Kasumi-1 (cell line): ENCODE measurements around the gene ACAD9.
A peak's percentile ranks its signal among the peaks of the same experiment; 100 is the strongest.
"Not testable (repeated sequence)": the region's sequence is repeated elsewhere in the genome, so short reads cannot be mapped to it uniquely, and the experiment has no call there.

ENCODE experiments used
- DNase-seq, 2 experiments: peaks; one replicate each; lab custom pipeline; 2025; lab: John Stamatoyannopoulos, UW

Gene ACAD9

DNA sequence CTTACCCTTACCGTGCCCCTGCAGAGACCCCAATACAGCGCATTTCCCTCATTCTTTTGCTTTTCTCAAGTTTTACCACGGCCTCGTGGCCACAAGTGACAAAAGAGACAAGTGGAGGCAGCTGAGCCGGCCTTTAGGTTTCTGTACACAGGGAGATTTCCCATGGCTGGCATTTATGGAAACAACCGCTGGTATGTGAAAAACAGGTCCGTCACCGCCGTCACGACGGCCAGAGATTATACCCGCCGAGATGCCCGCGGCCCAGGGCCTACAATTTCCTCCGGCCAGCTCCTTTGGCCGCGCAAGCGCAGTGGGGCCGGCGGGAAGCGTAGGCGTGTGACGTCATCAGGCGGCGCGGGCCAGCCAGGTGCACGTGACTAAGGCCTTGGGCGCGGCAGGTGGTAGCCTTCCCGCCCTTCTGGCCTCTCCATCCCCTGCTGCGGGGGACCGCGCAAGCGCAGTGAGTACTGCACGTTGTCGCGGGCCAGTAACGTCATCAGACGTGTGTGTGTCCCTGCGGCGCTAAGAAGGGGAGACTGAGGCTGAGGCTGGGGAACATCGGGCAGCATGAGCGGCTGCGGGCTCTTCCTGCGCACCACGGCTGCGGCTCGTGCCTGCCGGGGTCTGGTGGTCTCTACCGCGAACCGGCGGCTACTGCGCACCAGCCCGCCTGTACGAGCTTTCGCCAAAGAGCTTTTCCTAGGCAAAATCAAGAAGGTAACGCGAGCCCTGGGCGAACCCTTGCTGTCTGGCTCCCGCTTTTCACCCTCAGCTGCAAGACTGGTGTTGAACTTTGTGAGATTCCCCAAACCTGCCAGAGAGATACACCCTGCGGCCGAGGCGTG lies at the start of gene ACAD9:
ACAD9 (plus strand) TSS at position 496 of the 845 bp plus-strand sequence; CDS start at position 568, 72 bp downstream.
- DNase-seq, result peak; percentile 95

DNA sequence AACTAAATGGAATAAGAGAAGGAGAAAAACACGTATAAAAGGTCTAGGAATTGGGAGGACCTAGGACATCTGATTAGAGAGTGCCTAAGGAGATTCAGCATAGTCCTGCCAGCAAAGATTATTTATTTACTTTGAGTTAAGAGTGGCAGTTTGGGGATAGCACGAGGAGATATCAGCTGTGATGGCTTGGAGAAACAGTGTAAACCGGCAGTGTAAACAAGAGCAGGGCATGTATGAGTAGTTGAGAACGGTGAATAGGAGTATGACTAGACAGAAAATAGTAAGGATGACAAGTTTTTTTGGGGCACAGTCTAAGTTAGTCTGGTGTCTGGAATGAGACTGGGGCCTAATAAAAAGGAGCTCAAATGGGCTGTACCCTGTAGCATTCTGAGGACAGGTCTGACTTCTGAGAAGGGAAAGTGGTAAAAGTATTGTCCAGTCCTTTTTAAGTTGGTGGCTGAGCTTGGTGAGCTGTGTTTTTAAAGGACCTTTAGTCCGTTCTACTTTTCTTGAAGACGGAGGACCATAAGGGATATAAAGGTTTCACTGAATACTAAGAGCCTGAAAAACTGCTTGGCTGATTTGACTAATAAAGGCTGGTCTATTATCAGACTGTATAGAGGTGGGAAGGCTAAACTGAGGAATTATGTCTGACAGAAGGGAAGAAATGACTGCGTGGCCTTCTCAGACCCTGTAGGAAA lies 49.3 kb upstream of the ACAD9 start:
- not testable (repeated sequence) for DNase-seq

DNA sequence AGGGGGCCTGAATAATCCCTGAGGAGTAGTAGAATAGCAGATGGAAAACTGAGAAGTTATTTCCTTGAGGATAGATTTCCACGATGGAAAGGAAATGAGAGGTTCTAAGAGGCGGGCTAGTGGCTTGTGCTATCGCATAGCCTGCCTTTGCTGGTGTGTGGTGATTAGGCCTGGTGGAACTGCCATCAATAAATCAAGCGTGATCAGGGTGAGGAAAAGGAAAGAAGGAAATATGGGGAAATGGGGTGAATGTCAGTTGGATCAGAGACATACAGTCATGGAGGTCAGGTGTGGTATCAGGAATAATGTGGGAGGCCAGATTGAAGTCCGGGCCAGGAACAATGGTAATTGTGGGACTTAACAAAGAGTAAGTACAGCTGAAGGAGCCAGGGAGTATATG lies 48.7 kb upstream of the ACAD9 start:
- not testable (repeated sequence) for DNase-seq

GRCh38 chr3:128832979-128833378 lies 46.4 kb upstream of the ACAD9 start:
- DNase-seq, result not testable (repeated sequence)

GRCh38 chr3:128835096-128835495 lies 44.3 kb upstream of the ACAD9 start:
- no peak for DNase-seq

GRCh38 chr3:128841926-128842920 lies 37.2 kb upstream of the ACAD9 start:
- DNase-seq, result no peak

DNA sequence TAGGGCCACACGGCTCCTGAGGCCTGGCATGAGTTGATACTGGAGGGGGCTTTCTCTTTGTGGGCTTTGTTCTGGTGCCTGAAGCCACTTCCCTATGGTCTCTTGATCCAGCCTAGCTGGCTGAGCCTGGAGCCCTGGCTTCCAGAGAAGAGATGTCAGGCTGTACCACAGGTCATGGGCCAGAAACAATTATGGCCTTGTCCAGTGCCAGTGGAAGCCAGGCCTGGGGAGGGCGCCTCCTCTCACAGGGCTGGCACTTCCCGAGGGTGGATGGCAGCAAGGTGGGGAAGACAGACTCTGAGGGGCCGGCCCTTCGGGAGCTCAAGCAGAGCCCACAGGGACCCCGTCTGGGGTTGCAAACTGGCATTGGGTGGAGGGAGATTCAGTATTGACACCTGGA lies 34.9 kb upstream of the ACAD9 start:
- DNase-seq, result no peak

DNA sequence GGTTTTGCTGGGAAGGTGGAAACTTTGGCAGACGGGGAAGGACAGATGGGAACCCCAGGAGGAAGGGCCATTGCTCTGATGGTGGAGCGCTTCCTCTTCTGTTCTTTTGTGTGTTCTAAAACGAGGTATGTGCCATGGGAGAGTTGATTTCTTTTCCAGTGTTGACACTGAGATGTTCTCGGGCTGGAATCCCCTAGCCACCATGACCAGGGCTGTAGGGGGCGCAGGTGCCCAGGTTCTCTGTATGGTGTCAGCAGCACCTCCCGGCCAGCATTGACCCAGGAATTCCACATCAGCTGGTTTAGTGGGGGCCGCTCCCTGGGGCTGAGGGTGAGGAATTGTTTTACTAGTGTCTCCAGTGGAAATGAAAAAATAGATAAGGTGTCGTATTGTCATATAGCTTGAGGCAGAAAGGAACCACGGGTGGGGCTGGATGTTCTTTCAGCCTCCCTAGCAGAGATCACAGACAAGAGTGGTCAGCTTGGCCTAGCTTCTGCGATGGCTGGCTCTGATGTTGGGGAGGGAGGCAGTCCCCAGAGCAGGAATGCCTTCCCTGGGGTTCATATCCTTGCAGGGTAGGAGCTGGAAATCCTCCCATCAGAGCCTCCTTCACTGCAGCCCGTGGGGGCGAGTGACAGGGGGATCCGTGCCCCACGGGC lies 34.2 kb upstream of the ACAD9 start:
- DNase-seq, result peak; percentile 20 to 28

DNA sequence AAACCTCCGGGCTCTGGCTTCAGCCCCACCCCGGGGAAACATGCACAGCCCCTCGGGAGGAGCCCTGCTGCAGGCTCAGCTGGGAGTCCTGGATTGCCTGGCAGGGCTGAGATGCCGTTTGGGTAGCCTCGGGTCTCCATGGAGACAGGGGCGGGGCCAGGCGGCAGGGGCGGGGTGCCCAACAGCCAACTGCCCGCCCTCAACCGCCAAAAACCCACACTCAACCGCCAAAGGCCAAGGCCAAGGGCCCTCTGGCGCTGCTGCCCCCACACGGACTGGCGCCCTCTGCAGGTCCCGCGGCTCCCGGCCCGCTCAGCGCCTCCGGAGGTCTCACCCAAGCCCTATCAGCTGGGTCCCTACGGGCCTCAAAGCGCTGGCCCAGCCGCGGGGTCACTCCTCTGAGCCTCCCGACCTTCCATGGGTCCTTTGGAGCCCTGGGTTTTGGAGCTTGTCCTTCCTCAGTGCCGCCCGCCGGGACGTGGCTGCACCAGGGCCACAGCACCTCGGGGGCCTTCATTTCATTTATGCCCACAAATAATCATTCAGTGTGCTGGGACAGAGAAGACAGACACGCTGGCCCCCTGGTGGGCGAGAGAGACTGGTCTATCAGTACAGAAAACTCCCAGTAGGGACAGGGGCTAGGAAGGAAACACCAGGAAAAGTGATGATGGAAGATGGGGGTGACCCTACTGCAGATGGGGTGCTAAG lies 33.5 kb upstream of the ACAD9 start:
- peak; percentile 90 for DNase-seq

DNA sequence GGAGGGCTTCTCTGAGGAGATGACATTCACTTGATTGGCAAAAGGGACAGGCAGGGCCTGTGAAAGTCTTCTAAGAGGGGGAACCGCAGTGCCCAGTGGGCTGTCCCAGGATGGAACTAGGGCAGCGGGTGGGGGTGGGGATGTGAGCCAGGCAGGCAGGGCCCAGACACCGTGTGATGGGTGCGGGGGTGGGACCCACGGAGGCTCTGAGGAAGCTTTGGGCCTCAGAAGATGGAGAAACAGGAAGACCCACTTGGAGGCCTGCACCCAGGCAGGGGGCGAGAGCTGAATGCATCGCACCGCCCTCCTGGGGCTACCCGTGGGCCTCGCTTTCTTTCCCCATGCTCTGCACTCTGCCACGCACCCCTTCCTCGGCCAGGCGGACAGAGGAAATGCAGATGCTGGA lies 32.9 kb upstream of the ACAD9 start:
- peak; percentile 85 to 90 for DNase-seq

- DNase-seq, result no peak
Measured at GRCh38 chr3:128847666-128848370, 31.6 kb upstream of the ACAD9 start.

GRCh38 chr3:128848936-128849335 lies 30.5 kb upstream of the ACAD9 start:
- no peak for DNase-seq

DNA sequence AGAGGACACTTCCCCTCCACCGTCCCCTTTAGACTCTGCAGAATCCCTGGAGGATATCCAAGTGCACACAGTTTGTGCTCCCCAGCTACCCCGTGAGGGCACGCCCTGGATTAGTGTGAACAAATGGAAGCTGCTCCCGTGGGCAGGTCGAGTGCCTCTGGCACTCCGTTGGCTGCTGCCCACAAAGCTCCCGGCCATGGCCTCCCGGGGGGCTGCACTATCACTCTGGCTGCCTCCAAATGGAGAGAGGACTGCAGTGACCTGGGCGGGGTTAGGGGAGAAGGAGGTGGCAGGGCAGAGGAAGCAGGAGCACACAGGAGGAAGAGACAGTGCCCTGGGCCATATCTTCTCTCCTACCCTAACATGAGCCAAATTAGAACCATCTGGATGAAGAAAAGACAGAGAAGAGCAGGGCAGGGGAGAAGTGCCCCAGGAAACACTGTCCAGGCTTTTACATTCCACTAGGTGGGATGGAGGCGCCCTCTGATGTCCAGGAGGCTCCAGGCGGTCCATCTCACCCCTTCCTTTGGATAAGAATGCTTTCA lies 29.4 kb upstream of the ACAD9 start:
- no peak for DNase-seq

DNA sequence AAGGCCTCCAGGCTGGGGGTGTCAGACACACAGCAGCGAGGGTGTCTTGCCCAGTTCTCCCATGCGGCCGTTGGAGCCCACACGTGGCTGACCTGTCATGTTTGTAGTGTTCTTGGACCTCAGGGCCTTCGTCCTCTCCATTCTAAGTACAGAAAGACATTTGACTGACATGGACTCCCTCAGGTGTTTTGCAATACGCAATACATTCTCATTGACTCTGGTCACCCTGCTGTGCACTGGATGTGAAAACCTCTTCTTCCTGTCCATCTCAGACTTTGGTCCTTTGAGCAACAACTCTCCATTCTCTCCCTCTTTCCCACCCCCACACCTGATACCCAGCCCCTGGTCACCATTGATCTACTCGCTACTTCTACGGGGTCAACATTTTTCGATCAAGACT lies 28.9 kb upstream of the ACAD9 start:
- DNase-seq, result no peak

- DNase-seq, result no peak
Measured at GRCh38 chr3:128851601-128852000, 27.8 kb upstream of the ACAD9 start.

DNA sequence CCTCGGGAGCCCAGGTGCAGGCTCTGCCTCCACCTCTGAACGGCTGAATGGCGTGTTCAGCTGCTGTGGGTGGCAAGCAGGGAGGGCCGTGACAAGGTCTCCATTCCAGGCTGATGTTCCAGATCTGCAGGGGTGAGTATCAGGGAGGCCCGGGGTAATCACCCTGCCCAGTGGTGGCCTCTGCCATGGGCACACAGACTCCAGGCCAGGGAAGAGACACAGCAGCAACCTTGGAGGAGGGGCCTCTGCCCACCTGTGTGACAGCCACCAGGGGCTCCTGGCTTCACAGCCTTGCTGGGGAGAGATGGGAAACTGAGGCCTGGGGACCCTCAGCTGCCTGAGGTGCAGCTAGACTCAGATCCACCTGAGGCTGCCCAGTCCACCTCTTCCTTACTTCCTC lies 25.6 kb upstream of the ACAD9 start:
- DNase-seq, result no peak

GRCh38 chr3:128854475-128854874 lies 24.9 kb upstream of the ACAD9 start:
- peak; percentile 84 to 90 for DNase-seq

- no peak for DNase-seq
Measured at GRCh38 chr3:128855569-128855968, 23.9 kb upstream of the ACAD9 start.

- DNase-seq, result no peak
Measured at GRCh38 chr3:128858167-128858566, 21.3 kb upstream of the ACAD9 start.

DNA sequence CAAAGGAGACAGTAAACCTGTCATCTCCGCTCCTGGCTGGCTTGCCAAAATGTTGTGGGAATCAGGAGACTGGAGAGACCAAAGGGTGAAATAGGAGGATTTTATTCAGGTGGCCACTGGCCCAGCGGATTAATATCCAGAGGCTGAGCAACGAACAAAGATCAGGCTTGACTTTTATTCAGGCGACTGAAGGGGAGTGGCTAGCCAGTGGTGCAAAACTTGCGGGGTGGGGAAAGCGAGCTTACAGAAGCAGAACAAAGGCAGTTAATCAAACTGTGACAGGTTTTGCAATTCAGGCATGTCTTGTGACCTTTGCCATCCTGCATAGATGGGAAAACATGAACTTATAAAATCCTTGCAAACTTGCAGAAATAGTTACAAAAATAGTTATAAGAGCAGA lies 19.8 kb upstream of the ACAD9 start:
- peak; percentile 8 to 16 for DNase-seq
